GM21390 (cell line): ENCODE measurements around the gene NUP50.

Experiments
- ATAC-seq: cut with Tn5 transposase; IDR thresholded peaks from one replicate; pipeline ENCODE4 v1.9.1; 2021; ENCODE audit not compliant: unreplicated experiment

The NUP50 gene

GRCh38 chr22:45208696-45208992, 44.9 kb downstream of the NUP50 start:
- no peak for ATAC-seq

GRCh38 chr22:45208993-45209838, 45.5 kb downstream of the NUP50 start:
- no peak for ATAC-seq

GRCh38 chr22:45210174-45210573, 46.4 kb downstream of the NUP50 start:
- no peak for ATAC-seq

GRCh38 chr22:45210577-45210976, 46.9 kb downstream of the NUP50 start:
- no peak for ATAC-seq

GRCh38 chr22:45210991-45211390, 47.3 kb downstream of the NUP50 start:
- no peak for ATAC-seq

- no peak for ATAC-seq
Observed at GRCh38 chr22:45211435-45211834, 47.7 kb downstream of the NUP50 start.

GRCh38 chr22:45211848-45212247, 48.1 kb downstream of the NUP50 start:
- no peak for ATAC-seq

GRCh38 chr22:45212306-45212709, 48.6 kb downstream of the NUP50 start:
- no peak for ATAC-seq

GRCh38 chr22:45212992-45213751, 49.4 kb downstream of the NUP50 start:
- no peak for ATAC-seq

- ATAC-seq: no peak
Observed at GRCh38 chr22:45216133-45217003, 52.6 kb downstream of the NUP50 start.

GRCh38 chr22:45217345-45217744, 53.6 kb downstream of the NUP50 start:
- no peak for ATAC-seq

GRCh38 chr22:45217806-45218205, 54.1 kb downstream of the NUP50 start:
- ATAC-seq: no peak

- ATAC-seq: no peak
Observed at GRCh38 chr22:45218976-45219375, 55.3 kb downstream of the NUP50 start.

GRCh38 chr22:45221201-45221600, 57.5 kb downstream of the NUP50 start:
- ATAC-seq: no peak

- no peak for ATAC-seq
Observed at GRCh38 chr22:45223304-45224117, 59.8 kb downstream of the NUP50 start.

GRCh38 chr22:45224331-45224730, 60.6 kb downstream of the NUP50 start:
- no peak for ATAC-seq

- no peak for ATAC-seq
Observed at GRCh38 chr22:45224988-45225731, 61.4 kb downstream of the NUP50 start.

- ATAC-seq: no peak
Observed at GRCh38 chr22:45225732-45226502, 62.2 kb downstream of the NUP50 start.

GRCh38 chr22:45226503-45227186, 62.9 kb downstream of the NUP50 start:
- ATAC-seq: no peak
